GM19397 (cell line): ENCODE measurements around the gene MAP2K4.
"Not testable (repeated sequence)": the region's sequence is repeated elsewhere in the genome, so short reads cannot be mapped to it uniquely, and the experiment has no call there.

Experiments used
- ATAC-seq: cut with Tn5 transposase; IDR thresholded peaks from one replicate; pipeline ENCODE4 v1.9.1; 2021; ENCODE audit warnings: mild to moderate bottlenecking, moderate library complexity; ENCODE audit not compliant: unreplicated experiment

Gene MAP2K4

GRCh38 chr17:12136243-12136642 lies 115.6 kb downstream of the MAP2K4 start:
- ATAC-seq, result no peak

GRCh38 chr17:12136646-12137045 lies 116.0 kb downstream of the MAP2K4 start:
- ATAC-seq, result no peak

GRCh38 chr17:12137859-12138258 lies 117.2 kb downstream of the MAP2K4 start:
- ATAC-seq, result no peak

GRCh38 chr17:12140685-12141084 lies 120.0 kb downstream of the MAP2K4 start:
- no peak for ATAC-seq

GRCh38 chr17:12162187-12162586 lies 141.5 kb downstream of the MAP2K4 start:
- not testable (repeated sequence) for ATAC-seq

GRCh38 chr17:12164085-12164484 lies 143.4 kb downstream of the MAP2K4 start:
- ATAC-seq, result no peak

- ATAC-seq, result no peak
Observed at GRCh38 chr17:12178644-12179330, 158.1 kb downstream of the MAP2K4 start.

GRCh38 chr17:12180644-12181261 lies 160.1 kb downstream of the MAP2K4 start:
- no peak for ATAC-seq

GRCh38 chr17:12187658-12188057 lies 167.0 kb downstream of the MAP2K4 start:
- no peak for ATAC-seq

GRCh38 chr17:12193144-12193735 lies 172.6 kb downstream of the MAP2K4 start:
- no peak for ATAC-seq
